ENCODE measurements around the gene LRGUK.
"Not testable (repeated sequence)": the region's sequence is repeated elsewhere in the genome, so short reads cannot be mapped to it uniquely, and the experiment has no call there.

Gene LRGUK, protein sequence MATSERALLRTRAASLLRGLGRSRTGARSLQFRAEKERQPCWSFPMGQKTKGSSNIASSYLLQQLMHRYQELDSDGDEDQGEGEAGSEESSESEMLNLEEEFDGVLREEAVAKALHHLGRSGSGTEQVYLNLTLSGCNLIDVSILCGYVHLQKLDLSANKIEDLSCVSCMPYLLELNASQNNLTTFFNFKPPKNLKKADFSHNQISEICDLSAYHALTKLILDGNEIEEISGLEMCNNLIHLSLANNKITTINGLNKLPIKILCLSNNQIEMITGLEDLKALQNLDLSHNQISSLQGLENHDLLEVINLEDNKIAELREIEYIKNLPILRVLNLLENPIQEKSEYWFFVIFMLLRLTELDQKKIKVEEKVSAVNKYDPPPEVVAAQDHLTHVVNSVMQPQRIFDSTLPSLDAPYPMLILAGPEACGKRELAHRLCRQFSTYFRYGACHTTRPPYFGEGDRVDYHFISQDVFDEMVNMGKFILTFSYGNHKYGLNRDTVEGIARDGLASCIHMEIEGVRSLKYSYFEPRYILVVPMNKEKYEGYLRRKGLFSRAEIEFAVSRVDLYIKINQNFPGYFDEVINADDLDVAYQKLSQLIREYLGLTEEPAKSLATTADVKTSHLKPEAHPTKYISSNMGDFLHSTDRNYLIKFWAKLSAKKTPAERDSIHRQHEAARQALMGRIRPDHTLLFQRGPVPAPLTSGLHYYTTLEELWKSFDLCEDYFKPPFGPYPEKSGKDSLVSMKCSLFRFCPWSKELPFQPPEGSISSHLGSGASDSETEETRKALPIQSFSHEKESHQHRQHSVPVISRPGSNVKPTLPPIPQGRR

DNA sequence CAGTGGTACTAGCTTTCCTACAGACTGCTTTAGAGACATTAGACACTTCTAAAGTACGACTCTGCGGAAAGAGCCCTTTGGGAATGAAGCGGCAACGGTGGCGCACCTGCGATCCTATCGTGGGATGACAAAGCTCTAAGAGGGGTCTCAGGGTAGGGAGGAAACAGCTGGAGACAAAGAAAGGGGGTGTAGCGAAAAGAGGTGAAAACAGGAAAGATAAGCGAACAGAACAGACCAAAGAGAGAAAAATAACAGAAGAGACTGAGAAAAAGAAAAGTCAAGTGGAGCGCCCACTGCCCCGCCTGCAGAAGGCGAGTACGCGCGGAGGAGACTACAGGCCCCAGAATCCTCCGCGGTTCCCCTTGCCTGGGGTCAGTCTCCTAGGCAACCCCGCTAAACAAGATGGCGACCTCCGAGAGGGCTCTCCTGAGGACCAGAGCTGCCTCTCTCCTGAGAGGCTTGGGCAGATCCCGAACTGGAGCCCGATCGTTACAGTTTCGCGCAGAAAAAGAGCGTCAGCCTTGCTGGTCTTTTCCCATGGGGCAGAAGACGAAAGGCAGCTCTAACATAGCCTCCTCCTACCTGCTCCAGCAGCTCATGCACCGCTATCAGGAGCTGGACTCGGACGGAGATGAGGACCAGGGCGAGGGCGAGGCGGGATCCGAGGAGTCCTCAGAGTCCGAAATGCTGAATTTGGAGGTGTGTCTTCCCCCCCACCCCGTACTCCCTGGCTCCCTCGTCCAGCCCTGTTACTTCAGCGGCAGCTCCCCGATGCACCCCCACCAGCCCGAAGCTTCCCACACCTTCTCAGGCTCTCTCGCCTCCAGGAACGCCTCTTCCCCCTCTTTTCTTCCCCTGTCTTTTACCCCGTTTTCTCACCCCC is at the start of gene LRGUK:
Gene LRGUK (plus strand): TSS at position 375 of the 883 bp plus-strand sequence. CDS start 28 bp downstream, at position 403.
- peak; percentile 62 for DNase-seq

DNA sequence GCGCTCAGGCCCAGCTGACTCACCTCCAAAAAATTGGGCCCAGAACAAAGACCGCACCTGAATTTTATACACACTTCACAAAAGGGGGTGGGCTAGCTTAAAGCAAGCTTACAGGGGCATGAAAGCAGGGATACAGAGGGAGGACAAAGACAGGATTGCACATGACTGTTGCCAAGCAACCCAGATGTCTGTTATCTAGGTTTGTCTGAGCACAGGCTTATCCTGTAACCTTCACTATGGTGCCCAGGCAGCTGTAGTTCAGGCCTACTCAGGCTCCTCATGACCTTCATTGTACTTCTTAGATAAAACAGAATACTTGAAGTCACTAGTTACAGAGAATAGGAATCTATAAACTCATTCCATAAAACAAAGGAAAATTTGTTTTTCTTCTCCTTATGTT is 49.6 kb upstream of the LRGUK start:
- not testable (repeated sequence) for DNase-seq

DNA sequence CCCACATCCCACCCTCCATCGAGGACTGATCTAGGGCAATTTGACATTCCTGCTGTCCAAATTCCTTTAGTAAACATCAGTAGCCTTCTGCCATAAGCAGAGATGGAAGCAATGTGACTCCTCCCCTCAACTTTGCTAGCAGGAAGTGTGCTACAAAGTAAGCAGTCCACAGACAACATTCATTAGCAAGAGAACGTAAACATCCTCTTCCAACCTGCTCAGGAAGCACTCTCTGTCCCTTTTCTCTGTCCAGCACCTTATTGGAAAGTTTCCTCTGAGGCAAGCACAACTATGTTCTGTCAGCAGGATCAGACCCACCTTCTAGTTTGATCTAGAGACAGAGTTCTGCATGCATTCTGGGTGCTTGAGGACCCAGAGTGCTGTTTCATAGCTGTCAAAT is 48.1 kb upstream of the LRGUK start:
- DNase-seq, result no peak

DNA sequence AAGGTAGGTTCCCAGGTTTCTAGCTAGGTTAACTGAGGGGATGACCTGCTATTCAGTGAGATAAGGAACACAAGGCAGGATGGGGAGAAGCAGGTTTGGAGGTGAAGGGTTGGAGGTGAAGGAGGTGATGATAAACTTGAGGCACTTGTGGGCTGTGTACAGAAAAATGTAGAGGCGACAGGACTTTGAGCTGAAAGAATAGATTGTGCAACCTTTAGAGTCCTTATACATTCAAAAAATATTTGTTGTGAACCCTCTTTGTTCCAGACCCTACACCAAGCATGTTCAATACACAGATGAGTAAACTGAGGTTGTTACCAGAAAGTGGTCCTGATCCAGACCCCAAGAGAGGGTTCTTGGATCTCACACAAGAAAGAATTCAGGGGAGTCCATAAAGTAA is 45.4 kb upstream of the LRGUK start:
- no peak for DNase-seq

DNA sequence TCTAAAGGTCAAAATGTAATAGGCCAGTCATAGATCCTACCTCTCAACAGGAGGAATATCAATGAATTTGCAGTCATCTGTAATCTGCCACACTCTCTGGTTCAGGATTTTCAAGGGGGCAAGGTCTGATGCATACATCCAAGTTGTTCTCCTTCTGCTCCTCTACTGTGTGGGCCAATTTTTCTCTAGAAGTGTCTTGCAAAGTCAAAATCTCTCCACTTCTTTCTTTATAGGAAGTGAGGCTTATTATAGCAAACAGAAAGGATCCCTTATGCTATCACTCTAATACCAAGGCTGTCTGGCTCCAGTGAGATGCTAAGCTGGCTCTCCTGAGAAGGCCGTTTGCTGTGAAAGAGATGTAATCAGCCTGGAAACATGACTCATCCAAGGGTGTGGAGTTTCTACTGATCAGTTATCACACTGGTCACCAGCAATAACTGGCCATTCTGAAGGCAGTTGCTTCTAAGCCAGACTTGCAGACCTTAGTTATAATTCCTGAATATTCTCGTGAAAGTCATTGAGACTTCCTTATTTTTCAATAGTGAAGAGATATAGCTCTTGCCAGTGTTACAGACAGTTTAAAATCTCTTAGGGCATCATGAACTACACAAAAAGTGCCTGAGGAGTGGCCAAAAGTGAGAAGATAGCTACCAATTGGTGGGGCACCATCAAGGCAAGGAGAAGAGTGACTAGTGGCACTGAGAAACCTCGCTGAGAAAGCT is 43.2 kb upstream of the LRGUK start:
- no peak for DNase-seq

DNA sequence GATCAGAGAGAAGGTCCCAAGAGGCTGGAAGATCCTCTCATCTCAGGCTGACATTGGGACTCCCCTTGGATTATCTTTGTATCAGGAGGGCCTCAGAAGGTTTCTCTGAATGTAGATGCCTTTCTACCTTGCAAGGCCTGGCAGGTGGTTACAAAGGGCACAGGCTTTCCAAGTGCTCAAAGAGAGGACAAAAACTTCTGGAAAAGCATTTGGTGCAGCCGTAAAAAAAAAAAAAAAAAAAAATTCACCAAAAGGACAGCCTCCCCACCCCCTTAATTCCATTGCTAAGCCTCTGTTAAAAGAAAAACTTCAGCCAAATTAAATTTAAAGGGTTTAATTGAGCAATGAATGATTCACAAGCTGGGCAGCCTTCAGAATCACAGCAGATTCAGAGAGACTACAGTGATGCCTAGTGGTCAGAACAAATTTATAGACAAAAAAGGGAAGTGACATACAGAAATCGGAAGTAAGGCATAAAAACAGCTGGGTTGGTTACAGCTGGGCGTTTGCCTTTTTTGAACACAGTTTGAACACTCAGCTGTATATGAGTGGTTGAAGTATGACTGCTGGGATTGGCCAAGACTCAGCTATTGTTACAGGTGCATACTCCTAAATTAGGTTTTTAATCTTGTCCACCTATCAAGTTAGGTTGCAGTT is 42.5 kb upstream of the LRGUK start:
- DNase-seq, result no peak

DNA sequence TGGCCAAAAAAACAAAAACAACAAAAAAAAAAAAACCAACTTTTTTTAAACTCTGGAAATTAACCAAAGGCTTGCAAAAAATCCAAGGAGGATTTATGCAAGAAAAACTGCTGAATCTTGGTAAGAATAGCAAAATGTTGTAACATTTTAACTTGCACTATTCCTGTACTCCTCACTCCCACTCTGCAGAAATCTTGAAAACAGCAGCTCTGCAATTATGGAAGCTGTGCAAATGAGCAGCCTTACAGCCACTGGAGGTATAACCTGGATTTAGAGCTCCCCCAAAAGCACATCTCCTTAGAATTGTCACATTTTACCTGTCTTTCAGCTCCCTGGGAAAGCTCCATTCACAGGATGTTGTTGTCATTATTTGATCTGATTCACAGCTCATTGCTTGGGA is 41.8 kb upstream of the LRGUK start:
- no peak for DNase-seq

DNA sequence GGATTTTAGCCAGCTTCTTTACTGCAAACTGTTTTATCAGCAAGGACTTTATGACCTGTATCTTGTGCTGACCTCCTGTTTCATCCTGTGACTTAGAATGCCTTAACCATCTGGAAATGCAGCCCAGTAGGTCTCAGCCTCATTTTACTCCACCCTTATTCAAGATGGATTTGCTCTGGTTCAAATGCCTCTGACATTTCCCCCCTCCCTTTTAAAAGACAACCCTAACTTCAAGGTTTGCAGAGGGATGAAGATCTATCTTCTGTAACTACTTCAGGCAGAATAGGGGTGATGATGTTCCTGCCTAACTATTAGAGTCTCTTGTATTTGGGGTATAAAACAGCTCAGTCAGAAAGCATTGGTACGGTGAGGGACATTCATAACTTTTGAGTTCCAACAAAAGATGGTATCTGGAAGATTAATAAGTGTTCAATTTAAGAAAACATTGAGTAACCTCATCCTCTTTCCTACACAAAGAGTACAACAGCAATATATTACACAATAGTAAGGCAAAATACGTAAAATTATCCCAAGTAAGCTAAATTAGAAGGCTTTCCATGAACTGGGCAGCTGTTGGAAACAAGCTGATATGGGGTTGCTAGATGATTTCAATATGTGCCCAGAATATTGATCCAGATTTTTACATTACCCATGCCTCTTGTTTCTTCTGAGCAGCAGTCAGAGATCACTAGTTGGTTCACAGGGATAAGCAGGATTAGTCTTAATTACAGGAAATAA is 40.0 kb upstream of the LRGUK start:
- DNase-seq, result no peak

DNA sequence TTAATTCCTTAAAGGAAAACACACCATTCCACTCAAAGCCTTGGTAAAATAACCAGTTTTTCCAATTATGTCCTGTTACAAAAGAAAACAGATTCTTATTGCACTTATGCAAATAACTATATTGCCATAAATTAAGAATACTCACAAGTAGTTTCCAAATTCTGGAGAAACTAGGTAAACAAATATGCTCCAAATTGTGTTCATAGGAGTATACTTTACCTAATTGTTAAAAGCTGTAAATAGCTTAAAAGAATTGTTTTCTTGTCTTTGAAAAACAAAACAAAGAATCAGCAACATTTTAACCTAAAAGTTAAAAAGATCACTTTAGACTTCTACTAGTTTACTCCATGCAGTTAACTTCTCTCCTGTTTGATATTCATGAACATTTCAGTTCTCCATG is 38.9 kb upstream of the LRGUK start:
- DNase-seq, result no peak

DNA sequence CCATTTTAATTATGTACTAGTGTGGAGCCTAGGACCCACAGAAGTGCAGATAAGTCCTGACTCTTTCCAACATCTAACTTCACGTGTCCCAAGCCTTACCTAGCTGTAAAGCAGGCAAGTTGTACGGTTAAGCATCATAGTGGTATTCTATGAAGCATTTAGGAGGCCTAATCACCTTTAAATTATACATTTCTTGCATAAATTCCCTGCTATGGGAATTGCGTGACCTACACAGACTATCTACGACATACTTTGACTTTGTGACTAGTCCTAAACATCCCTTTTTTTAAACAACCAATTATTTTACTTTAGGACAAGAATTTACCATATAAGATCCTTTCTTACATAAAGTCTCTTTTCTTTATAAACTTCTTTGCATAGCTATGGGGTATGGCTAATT is 37.7 kb upstream of the LRGUK start:
- no peak for DNase-seq

DNA sequence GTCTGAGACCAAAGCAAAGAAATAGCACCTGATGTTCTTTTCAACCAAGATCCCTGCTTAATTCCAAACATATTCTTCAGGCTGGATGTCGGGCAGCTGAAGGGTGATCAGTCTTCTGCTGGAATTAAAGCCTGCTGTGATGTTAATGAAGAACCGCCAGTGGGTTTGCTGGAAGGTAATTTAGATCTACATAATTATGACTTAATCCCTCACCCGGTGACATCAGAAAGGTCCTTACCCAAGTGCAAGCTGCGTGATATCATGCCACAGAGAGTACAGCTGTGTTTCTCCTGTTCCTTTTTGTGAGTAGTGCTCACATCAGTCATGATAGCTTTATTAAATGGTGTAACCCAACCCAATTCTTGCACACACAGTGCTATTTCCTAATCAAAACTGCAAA is 29.1 kb upstream of the LRGUK start:
- no peak for DNase-seq

DNA sequence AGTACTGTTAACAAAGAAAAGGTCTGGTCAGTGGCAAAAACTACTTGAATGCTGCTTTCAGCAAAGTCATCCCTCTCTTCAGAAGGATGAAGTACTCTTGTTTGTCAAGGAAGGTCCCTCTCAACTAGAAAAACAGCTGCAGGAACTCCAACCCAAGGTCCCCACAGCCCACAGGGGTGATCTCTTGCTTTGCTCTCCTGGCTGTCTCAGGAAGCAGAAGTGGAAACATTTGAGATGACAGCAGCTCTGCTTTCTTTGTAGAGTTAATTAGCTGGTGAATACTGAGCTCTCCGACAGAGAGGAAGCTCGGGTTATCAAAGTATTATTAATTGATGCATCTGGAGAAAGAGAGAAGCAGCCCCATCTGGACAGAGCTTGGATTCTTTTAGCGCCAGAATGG is 25.4 kb upstream of the LRGUK start:
- peak; percentile 19 for DNase-seq

DNA sequence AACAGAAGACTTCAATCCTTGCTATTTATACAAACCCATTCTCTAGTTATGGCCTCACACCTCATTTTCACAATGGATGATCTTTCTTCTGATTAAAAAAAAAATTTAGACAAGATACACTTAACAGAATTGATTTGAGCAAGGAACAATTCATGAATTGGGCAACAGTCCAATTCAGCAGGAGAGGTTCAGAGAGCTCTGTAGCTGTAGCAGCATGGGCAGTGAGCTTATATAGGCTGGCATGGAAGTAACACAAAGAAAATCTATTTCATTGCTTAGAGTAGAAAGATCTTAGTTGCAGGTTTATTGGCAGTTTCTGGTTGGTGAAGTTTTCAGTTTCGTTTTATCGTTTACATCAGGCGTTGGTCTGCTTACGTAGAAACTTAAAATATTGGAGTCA is 23.0 kb upstream of the LRGUK start:
- DNase-seq, result no peak

DNA sequence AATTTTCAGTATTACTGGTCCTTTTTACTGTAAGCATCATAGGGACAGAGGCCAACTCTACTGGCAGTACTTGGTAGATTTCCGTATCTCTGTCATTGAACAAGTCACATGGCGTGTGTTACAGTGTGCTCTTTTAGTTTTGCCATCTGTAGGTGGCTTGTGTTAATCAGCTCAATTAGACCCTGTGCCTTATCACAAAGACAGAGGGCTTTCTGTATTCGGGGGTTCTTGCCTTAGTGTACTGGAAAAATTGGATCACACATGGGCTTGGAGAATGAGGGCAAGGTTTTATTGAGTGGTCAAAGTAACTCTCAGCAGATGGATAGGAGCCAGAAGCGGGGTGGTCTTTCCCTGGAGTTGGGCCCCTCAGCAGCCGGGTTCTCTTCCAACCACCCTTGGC is 21.3 kb upstream of the LRGUK start:
- DNase-seq, result no peak

DNA sequence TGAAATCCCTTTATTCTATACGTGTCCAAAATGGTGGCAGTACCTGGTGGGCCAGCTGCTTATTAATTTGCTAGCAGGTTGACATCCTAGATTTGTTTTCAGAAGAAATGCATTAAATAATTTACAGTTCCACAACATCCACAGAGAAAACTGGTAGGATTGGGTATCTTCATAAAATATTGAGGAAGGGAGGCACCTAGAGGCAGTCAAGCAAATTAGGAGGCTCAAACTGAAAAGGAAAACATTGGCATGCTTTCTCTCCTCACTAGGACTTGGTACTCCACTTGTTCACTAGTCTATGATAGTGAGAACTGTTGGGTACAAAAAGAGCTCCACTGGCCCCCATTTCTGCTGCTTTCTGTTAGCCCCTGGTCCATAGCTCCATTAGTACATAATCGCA is 18.3 kb upstream of the LRGUK start:
- DNase-seq, result no peak

DNA sequence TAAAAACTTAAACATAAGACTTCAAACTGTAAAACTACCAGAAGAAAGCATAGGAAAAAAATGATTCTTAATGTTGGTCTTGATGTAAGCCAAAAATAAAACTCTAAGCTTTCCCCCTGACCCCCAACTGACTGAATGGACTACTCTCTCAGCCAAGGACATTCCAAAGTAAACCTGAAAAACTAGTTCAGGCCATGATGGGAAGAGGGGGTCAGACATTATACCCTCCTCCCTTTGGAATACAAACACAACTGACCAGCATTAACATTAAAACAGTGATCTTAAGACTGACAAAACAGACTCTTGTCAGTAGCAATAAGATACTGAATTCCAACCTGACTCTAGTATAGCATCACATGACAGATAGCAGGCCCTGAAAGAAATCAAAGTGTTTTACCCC is 13.5 kb upstream of the LRGUK start:
- no peak for DNase-seq

DNA sequence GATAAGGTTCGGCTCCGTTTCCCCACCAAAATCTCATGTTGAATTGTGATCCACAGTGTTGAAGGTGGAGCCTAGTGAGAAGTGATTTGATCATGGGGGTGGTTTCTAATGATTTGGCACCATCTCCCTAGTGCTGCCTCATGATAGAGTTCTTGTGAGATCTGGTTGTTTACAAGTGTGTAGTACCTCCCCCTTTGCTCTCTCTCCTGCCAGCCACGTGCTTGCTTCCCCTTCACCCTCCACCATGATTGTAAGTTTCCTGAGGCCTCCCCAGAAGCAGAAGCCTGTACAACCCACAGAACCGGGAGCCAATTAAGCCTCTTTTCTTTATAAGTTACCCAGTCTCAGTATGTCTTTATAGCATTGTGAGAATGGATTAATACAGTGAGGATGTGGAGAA is 12.1 kb upstream of the LRGUK start:
- no peak for DNase-seq

DNA sequence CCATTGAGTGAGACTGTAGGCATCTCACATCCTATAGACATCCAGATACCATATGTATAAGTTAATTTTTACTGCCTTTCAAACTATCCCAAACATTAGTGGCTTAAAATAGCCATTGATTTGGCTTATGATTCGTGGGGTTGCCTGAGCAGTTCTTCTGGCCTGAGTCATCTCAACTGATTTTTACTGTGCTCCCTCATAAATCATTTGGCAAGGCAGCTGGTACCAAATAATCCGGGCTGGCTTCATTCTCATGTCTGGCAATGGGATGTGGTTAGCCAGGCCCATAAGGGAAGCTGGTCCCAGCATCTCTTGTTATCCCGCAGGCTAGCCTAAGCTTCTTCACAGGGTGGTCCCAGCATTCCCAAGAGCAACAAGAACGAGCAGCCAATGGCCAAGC is 6.7 kb upstream of the LRGUK start:
- DNase-seq, result no peak

DNA sequence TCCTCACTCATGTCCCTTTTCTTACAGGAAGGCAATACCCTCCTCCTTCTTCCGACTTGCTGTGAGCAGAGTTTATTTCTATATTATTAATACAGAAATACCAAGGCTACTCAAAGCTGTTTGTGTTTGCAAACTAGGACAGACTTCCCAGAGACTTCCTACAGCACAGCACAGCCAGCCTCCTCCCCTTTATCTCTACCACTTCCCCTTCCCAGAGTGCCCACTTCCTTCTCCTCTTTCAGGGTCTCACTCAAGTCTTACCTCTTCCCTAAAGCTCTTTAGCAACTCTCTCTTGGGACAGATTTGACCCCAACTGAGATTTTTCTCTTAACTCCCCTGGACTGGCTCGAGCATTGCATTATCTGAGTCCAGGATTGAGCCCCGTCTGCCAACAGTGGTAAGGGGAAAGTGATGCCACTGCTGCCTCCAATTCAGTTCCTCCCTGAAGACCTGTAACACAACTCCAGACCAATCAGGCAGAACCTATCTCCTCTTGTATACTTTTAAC is 5.5 kb upstream of the LRGUK start:
- DNase-seq, result no peak

DNA sequence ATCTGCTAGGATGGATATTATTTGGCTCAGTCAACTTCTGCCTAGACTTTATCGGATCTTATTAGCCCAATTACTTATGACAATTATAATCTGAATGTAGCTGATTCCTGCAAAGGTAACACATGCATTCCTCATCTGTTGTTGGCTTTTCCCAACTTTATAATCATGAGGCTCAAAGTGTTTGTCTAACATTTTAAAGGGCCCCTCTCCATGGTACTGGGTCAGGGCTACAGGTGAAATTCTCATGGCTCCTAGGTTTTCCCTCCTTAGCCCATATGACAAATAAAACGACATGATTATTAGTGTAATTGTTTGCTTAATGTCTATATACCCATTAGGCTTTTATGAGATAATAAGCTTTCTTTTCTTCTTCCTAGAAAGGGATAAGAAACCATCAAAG is 4.2 kb upstream of the LRGUK start:
- no peak for DNase-seq

DNA sequence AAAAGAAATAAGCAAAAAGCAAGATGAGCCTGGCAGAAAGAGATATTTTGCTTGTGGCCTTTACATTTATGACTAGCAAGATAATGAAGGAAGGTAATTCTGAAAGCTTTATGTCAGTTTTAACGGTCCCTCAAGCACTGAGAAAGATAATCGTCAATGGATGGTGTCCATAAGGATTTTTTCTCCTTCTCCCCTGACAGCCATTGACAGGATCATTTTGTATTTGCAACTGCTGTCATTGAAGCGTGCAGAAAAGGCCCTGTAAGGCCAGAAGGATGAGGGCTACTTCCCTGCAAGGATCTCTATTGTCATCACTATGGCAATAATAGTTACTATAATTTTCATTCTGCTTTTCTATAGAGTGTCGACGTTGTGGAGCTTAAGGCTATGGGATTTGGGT is 994 bp upstream of the LRGUK start:
- no peak for DNase-seq

Measured in GDM1 (cell line).